Hippocampal formation (tissue), 2 donors: ENCODE data around the gene TEX14.
A peak's percentile ranks its signal among the peaks of the same experiment; 100 is the strongest.
"Not testable (repeated sequence)": the region's sequence is repeated elsewhere in the genome, so short reads cannot be mapped to it uniquely, and the experiment has no call there.

Experiments used
- DNase-seq, 2 donors: peaks; one replicate each; lab custom pipeline; 2025; lab: John Stamatoyannopoulos, UW

TEX14 gene

GRCh38 chr17:58658804-58659713 lies 32.8 kb downstream of the TEX14 start:
- DNase-seq: peak; percentile 84 to 94

GRCh38 chr17:58657962-58658803 lies 33.7 kb downstream of the TEX14 start:
- DNase-seq: not testable (repeated sequence)

GRCh38 chr17:58648236-58648635 lies 43.6 kb downstream of the TEX14 start:
- no peak for DNase-seq

GRCh38 chr17:58643147-58643546 lies 48.7 kb downstream of the TEX14 start:
- no peak for DNase-seq

- DNase-seq: no peak
Measured at GRCh38 chr17:58641887-58642311, 49.9 kb downstream of the TEX14 start.

GRCh38 chr17:58640202-58640601 lies 51.6 kb downstream of the TEX14 start:
- DNase-seq: no peak

GRCh38 chr17:58639681-58640080 lies 52.2 kb downstream of the TEX14 start:
- DNase-seq: no peak

GRCh38 chr17:58637011-58637570 lies 54.8 kb downstream of the TEX14 start:
- DNase-seq: no peak

GRCh38 chr17:58632324-58633314 lies 59.2 kb downstream of the TEX14 start:
- no peak for DNase-seq

GRCh38 chr17:58631523-58632323 lies 60.1 kb downstream of the TEX14 start:
- peak; percentile 90 to 92 for DNase-seq

GRCh38 chr17:58630883-58631522 lies 60.8 kb downstream of the TEX14 start:
- DNase-seq: no peak

- no peak for DNase-seq
Measured at GRCh38 chr17:58626905-58627304, 64.9 kb downstream of the TEX14 start.

GRCh38 chr17:58624751-58625150 lies 67.1 kb downstream of the TEX14 start:
- no peak for DNase-seq

GRCh38 chr17:58621174-58621573 lies 70.7 kb downstream of the TEX14 start:
- no peak for DNase-seq

GRCh38 chr17:58618336-58618735 lies 73.5 kb downstream of the TEX14 start:
- DNase-seq: no peak

- DNase-seq: no peak
Measured at GRCh38 chr17:58617563-58617962, 74.3 kb downstream of the TEX14 start.

- no peak for DNase-seq
Measured at GRCh38 chr17:58615768-58616659, 75.8 kb downstream of the TEX14 start.

- no peak for DNase-seq
Measured at GRCh38 chr17:58614859-58615459, 76.9 kb downstream of the TEX14 start.
